GM21528 (cell line): ENCODE data around the gene TUBA4A.

Experiments used
- ATAC-seq: cut with Tn5 transposase; IDR thresholded peaks from one replicate; pipeline ENCODE4 v1.9.1; 2021; ENCODE audit warnings: mild to moderate bottlenecking, moderate library complexity; ENCODE audit not compliant: unreplicated experiment, low FRiP score

TUBA4A gene

DNA sequence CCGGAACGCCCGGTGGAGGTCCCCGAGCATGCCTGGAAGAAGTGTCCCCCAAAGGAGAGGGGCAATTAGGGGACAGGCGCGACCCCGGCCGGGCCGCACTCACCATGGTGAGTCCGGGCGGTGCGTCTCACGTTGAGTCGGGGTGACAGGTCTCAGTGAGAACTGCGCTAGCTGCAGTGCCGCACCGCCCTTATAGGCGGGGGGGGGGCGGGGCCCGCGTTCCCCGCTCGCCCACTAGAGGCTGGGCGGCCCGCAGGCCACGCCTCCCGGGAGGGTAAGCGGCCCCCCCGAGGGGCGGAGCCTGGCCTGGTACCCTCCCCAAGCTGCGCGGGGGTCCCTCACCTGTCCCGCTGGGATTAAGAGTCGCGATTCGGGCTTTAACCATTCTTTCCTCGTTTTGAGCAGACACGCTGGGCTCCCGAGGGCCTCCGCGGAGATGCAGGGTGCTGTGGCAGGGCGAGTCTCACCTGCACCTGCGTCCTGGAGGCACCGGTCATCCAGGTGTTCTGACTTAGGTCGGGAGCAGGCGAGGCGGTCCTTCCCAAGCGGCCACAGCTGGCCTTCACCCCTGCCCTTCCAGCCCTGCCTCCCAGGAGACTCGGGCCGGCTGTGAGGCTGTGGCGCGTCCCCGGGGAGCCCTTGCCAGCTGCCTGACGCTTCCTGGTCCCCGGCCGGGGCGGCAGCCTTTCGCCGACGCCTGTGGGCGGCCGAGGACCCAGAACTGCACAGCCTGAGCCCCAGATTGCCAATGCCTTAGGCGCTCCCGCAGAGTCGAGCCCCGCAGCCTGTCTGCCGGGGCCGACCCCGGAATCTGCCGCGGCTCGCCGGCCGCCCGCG lies at the start of gene TUBA4A:
Gene TUBA4A, minus strand, starts transcription at position 166 of the 837 bp plus-strand sequence. Its CDS starts 60 bp downstream, at position 106.
- ATAC-seq = peak; percentile 59

DNA sequence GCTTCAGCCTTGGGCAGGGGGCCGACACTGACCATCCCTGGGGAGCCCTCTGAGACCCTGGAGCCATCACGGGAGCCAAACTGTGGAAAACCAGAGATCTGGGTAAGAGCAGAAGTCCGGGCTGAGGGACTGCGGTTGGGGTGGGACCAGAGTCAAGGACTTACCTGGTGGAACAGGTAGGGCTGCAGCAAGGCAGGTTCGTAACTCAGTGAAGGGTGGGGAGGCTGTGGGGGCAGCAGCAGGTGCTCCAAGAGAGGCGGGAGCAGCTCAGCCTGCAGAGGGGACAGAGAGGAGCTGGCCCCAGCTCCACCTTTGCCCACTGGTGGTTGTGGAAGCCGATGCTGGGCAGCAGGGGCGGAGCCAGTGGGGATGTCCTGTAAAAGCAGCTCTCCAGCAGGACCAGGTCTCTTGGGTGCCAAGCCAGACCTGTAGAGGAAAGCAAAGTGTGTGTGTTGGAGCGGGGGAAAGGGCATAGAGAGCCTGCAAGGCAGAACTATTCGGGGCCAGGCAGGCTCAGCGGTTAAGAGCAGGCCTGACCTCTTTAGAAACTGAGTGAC lies 48.8 kb upstream of the TUBA4A start:
- ATAC-seq = no peak

DNA sequence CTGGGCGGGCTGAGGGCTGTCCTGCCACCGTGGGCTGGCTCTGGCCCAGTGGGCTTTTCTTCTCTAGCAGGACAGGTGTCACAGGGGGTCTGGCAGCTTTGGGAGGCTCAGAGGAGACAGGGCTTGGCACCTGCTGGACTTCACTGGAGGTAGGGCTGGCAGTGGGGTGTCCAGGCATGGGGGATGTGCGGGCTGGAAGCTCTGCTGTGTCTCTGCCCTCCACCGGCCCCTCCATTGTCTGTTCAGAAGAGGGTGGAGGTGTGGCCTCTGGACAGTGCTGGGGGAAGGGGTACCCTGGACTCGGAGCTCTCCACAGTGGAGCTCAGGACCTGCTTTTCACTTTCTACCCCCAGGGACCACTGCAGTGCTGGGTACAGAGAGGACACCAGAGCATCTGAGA lies 46.3 kb upstream of the TUBA4A start:
- ATAC-seq = no peak

DNA sequence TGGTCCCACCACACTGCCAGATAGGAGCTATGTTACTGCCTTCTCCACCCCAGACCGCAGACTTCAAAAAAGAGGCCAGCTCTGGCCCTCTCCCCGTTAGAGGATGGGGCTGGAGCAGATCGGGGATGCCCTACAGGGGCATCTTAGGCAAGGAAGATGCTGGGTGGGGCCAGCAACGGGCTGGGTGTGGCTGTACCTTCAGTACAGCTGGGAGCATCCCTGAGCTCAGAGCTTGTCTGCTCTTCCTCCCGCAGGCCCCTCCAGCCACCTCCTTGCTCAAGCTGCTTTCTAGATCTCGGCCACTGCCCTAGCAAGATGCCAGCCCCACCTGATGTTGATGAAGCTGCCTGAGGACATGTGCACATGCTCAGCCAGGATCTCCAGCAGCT lies 45.6 kb upstream of the TUBA4A start:
- ATAC-seq = no peak

DNA sequence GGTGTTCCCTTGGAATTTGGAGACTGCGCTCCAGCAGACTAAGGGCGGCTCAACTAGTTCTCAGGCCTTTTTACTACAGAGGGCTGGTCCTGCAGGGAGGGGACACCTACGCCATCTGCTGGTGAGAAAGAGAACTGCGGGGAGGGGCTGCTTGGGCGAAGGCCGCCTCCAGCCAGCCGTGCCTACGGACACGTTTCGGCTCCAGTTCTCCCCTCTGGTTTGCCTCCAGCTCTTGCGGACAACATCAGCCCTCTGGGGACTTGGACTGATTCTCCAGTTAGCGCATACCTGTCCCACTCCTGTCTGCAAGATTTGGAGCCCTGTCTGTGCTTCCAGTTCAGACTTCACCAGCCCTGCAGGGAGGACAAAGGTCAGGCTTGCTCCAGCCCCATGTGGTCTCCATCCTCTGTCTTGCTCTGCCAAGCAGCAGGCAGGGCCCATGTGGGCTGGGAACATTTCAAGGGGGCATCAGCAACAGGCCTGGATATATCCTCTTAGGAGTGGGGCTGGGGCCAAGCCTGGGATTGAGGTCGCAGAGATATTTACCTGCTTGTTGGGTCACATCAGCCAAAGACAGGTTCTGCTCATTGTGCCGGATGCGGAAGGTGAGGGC lies 45.1 kb upstream of the TUBA4A start:
- peak; percentile 56 for ATAC-seq

DNA sequence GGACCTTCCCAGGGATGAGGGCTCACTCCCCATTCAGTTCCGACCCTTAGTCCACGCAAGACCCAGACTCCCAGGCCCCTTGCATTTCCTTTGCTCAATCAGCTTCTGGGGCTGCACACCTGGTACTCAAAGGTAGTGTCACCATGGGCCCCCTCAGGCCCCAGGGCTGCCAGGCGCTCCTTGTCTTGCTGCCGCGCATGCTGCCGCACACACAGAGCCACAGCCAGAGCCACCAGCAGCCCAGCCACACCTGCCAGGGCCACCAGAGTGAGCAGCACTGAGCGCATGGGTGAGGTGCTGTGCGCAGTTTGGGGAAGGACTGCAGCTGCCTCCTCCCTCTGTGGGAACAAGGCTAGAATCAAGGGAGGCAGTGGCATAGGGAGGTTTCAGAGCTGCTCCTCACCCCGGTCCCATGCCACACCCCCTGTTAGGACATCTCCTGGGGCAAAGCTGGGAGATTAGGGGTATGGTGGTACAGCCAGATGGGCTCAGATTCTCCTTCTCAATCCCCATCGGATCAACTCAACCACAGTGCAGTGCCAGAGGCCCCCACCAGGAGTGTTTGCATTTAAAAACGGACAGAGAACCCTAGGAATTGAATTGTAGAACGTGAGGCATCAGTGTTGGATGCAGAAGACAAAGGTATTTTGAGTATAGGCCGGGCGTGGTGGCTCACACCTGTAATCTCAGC lies 44.2 kb upstream of the TUBA4A start:
- no peak for ATAC-seq

DNA sequence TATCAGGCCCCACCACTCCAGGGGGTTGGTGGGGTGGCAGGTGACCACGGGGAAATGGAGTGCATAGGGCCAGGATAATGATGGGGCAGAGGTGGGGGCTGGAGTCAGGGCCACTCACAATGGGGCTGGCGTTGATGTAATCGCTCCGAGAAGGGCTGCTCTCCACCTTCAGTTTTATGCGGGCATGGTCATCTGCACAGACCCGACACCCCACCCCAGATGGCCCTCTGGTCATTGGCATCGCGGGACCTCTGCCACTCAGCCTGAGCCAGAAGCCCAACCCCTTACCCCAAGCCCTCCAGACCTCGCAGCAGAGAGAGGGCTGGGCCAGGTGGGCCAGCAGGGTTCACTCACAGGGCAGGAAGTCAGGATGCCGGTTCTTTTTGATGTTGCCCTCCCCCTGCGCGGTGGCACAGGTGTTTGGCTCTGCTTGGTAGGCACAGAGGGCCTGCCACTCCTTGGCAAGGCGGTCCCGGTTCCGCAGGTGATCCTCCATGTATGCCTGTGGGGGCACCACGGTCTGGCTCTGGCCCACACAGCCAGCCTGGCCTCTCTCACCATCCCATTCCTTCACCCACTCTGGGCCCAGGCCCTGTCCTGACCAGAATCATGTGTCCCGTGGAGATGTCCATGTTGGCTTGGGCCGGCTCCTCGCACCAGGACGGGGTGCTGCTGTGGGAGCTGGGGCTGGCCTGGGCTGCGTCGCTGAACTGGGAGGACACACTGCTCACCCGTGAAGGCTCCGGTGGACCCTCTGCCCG lies 43.1 kb upstream of the TUBA4A start:
- no peak for ATAC-seq

DNA sequence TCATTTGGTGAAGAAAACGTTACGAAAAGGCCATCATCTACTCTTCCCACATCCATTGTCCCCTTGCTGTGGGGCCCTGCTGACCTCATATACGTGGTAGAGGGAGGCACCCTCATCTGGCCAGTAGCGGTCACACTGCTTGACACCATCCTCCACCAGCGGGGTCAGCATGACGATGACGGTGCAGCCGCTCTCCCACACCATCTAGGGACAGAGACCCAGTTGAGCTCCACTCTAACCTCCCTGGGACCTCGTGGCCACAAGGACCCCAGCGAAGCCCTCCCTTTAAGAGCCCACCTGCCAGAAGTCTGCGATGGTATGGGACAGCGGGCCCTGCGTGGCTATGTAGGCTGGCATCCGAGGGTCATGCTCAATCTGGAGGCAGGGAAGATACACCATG lies 42.4 kb upstream of the TUBA4A start:
- ATAC-seq = no peak

DNA sequence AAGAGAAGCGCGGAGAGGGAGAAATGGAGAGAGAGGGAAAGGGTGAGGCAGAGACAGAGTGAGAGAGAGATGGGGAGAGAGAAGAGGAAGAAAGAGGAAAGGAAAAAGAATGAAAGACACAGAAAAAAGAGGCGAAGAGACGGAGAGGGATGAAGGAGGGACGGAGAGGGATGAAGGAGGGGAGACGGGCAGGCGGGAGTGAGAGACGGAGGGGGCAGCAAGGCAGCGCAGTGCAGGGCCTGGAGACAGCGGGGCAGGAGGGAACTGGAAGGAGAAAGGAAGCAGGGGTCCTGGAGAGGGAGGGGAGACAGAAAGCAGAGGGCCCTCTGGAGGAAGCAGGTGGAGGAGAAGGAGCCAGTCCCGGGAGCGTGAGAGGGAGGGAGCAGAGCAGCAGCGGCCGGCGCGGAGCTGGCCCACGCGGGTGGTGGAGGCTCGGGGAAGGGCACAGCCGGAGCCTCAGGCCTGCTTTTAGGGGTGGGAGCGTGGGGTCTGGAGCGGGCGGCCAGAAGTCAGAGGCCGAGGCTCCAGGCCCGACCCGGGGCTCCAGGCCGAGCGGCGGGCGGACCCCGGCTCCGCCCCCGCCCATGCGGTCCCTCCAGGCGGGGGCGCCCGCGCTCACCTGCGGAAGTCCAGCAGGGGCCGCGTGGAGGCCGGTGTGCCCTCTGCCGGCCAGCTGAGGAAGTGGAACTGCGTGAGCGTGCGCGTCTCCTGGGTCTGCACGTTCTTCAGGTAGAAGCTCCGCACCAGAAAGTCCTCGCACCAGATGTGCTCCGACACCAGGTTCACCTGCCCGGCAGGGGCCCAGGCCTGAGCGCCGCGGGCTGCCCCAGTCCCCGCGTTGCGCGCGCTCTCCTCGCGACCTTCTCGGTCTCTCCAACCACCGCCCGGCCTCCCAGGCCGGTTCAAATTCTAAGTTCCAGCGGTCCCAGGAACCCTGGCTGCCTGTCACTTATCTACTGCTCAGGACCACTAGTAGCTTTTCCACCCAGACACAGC lies 40.9 kb upstream of the TUBA4A start:
- ATAC-seq = peak; percentile 88

DNA sequence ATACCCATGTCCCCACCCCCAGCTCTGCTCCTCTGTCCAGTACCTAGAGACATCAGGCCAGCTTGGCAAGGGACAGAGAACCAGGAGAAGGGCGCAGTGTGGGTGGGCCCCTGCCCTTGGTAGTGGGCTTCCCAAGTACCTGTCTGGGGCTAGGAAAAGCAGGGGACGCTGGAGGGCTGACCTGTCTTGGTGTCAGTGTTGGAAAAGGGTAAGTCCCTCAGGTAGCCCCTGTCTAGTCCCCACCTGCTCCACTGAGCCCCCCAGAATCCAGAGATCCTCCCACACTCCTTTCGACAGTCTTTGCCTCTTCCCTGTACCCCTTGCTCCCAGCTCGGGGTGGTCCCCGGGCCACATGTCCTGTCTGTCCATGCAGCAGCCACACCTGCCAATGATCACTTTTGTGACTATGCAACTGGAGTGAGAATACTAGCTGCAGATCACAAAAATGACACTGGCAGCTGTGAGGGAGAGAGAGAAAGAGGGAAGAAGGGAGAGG lies 40.1 kb upstream of the TUBA4A start:
- ATAC-seq = no peak

DNA sequence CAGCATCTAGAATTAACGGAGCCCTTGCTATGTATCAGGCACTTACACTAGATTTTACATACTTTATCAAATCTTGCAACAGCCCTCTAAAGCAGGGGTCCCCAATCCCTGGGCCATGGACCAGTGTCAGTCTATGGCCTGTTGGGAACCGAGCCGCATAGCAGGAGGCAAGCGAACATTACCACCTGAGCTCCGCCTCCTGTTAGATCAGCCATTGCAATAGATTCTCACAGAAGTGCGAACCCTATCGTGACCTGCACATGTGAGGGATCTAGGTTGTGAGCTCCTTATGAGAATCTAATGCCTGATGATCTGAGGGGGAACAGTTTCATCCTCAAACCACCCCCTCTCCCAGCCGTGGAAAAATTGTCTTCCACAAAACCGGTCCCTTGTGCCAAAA lies 38.9 kb upstream of the TUBA4A start:
- no peak for ATAC-seq

DNA sequence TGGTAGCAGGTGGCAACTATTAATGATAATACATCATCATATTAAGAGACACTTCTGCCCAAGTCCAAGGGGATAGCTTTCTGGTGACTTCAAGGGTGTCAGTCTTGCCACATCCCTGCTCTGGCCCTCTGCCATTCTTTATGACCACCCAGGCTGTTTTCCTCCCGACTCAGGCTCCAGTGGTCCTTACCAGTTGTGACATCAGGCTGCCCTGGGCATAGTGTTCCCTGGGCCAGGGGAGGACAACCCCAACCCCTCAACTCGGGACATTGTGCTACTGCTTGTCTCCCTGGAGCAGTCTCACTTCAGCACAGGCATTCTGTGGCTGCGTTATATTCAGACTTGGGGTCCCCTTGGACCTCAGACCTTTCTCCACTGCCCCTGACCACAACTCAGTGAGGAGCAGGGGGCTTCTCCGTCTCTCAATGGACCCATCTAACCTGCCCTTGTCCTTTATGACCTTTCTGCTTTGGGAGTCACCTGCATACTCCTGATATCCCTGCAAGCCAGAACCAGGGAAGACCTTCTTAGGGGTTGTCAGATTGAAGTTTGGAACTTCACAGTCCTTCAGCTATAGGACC lies 38.3 kb upstream of the TUBA4A start:
- ATAC-seq = no peak

DNA sequence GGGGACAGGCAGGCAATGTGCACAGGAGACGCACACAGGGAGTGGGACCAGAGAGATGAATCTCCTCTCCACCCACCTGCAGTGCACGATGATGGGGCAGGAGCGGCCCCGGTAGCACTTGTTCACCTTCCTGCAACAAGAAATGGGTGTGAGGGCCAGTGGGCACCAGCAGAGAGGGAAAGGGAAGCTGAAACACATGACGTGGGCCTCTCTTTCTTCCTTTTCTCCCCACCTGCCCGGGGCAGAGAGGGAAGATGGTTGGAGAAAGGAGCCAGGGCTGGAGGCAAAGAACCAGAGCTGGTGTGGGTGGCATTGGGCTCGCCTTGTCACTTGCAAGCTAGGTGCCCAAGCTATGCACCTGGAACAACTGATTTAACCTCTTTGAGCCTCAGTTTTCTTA lies 37.7 kb upstream of the TUBA4A start:
- ATAC-seq = no peak

DNA sequence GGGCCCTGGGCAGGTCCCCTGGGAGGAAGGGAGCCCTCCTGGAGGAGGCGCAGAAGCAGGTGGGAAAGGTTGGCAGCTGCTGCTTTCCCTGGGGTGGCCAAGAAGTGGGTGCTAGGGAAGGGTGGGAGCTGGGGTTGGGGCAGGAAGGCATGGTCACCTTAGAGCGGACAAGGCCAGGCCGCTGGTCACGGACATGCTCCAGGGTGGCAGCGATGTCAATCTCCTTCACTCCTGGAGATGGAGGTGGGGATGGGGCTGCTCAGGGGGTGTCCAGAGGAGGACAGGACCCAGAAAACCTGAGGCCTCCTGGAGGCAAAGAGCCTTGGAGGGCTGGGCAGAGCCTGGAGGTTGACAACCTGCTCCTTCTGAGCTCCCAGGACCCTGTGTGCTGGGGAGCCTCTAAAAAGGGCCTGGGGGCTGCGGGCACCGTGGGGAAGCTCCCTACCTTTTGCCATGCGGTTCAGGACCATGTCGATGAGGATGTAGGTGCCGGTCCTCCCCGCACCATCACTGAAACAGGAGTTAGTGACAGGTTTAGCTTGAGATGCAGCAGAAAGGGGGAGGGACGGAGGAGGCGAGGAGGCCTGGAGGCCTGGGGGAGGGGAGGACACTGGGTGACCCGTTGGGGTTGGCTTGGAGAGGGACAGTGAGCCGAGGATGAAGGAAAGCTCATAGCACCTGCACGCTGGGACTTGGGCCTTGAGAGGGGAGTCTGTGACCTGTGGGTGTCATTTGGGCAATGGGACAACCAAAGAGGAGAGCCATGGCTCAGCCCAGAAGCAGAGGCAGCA lies 36.9 kb upstream of the TUBA4A start:
- no peak for ATAC-seq

DNA sequence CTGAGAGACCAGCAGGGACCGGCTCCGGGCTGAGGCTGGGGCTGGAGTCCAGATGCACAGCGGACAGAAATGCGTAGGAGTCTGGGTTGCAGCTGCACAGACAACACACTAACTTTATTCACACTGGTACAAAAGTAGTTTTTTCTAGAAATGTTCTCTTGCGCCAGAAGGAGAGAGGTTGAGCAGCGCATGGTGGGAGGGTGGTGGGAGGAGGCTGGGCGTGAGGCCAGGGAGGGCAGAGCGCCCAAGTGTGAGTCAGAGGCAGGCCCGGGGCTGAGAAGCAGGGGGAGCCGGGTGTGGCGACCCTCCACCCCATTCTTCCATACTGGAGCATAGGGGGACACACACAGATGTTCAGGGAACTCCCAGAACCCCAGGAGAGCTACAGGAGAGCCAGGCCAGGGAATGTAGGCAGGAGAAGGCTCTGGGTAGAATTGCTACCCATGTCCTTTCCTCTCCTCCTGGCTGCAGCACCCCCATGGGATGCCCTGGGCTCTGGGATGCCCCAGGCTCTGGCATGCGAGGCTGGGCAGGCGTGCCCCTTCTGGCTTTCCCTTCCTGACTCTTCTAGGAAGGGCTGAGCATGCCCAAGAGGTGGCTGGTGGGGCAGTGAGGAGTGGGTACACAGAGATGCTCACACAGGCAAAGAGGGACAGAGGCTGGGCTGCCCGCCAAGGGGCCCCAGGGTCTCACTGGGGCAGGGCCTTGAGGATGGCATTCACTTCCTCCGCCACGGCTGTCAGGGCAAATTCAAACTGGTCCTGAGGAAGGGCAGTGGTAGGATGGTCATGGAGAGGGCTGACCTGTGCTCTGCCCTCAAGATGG lies 36.0 kb upstream of the TUBA4A start:
- ATAC-seq = no peak

DNA sequence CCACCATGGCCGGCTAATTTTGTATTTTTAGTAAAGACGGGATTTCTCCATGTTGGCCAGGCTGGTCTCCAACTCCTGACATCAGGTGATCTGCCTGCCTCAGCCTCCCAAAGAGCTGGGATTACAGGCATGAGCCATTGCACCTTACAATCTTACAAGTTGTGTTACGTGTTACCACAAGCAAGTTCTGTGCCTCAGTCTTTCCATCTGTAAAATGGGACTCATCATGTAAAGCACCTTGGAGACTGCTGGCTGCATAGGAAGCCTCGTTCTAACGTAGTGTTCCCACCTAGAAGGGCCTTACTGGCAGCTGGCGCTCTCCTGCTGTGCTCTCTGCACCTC lies 35.4 kb upstream of the TUBA4A start:
- ATAC-seq = no peak

DNA sequence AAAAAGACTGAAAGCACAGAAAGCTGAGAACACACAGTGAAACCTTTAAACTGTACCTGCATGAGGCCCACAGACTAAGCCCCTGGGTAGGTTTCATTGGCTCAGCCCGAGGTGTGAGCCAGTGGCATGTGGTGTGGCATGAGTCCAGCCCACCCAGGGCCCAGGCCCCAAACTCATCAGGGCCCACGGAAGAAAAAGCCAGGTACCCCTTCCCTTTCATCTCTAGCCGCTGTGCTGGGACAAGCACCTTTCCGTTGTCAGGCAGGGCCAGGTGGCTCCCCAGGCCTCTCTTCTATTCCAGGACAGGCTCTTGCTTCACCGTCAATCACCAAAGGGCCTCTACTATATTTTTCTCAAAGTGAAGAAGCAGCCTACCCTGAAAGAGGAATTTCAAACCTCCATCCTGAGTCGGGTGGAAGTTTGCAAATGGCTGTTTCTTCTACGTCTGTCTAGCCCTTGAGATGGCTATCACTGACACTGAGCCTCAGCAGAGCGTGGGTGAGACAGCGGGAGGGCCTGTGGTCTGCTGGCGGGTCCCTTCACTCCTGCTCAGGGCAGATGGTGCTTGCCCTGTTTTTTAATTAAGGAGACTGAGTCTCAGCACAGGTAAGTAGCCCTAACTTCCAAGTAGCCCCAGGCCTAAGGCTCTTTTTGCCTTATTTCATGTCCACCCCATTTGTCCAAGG lies 34.0 kb upstream of the TUBA4A start:
- no peak for ATAC-seq
